ENCODE measurements around the gene TESK1.
"Not testable (repeated sequence)": the region's sequence is repeated elsewhere in the genome, so short reads cannot be mapped to it uniquely, and the experiment has no call there.

The TESK1 gene

GRCh38 chr9:35583521-35583920 is 21.5 kb upstream of the TESK1 start:
- DNase-seq = not testable (repeated sequence)

- not testable (repeated sequence) for DNase-seq
Measured at GRCh38 chr9:35584681-35585080, 20.4 kb upstream of the TESK1 start.

GRCh38 chr9:35588506-35588905 is 16.6 kb upstream of the TESK1 start:
- DNase-seq = not testable (repeated sequence)

- DNase-seq = no peak
Measured at GRCh38 chr9:35593581-35593980, 11.5 kb upstream of the TESK1 start.

GRCh38 chr9:35594471-35594870 is 10.6 kb upstream of the TESK1 start:
- no peak for DNase-seq

GRCh38 chr9:35596907-35597306 is 8.2 kb upstream of the TESK1 start:
- DNase-seq = not testable (repeated sequence)

- DNase-seq = no peak
Measured at GRCh38 chr9:35598866-35599590, 6.0 kb upstream of the TESK1 start.

- peak; percentile 16 for DNase-seq
Measured at GRCh38 chr9:35599763-35600604, 5.1 kb upstream of the TESK1 start.

- DNase-seq = no peak
Measured at GRCh38 chr9:35603506-35603985, 1.5 kb upstream of the TESK1 start.

GRCh38 chr9:35603986-35604577 is 980 bp upstream of the TESK1 start:
- peak; percentile 100 for DNase-seq

GRCh38 chr9:35605351-35606137 is 482 bp downstream of the TESK1 start:
- peak; percentile 41 for DNase-seq

GRCh38 chr9:35606138-35606504 is 1.1 kb downstream of the TESK1 start:
- DNase-seq = no peak

GRCh38 chr9:35606726-35607125 is 1.7 kb downstream of the TESK1 start:
- no peak for DNase-seq

- no peak for DNase-seq
Measured at GRCh38 chr9:35608221-35608620, 3.2 kb downstream of the TESK1 start.

GRCh38 chr9:35609001-35609819 is 4.1 kb downstream of the TESK1 start:
- DNase-seq = no peak

GRCh38 chr9:35609820-35610163 is 4.7 kb downstream of the TESK1 start:
- DNase-seq = no peak

- DNase-seq = peak; percentile 67
Measured at GRCh38 chr9:35611230-35611797, 6.3 kb downstream of the TESK1 start.

- not testable (repeated sequence) for DNase-seq
Measured at GRCh38 chr9:35612066-35612465, 7.0 kb downstream of the TESK1 start.

- no peak for DNase-seq
Measured at GRCh38 chr9:35612843-35613242, 7.8 kb downstream of the TESK1 start.

GRCh38 chr9:35615981-35616680 is 11.1 kb downstream of the TESK1 start:
- DNase-seq = no peak
